Breast epithelium (tissue), 4 donors: ENCODE results near the gene RBBP6. TPM values are rescaled to one million over a fixed set of nuclear protein-coding genes. Genes with fewer than 3 reads are reported as not detected.
"Not testable (repeated sequence)": the region's sequence is repeated elsewhere in the genome, so short reads cannot be mapped to it uniquely, and the experiment has no call there.

Experiments
- DNase-seq, 2 donors: peaks; one replicate each; pipeline ENCODE4 v3.0.0-alpha.2; 2019; ENCODE audit warnings: low spot score in 2 of 2
- H3K27ac ChIP-seq, 2 donors: fragments of 200-600 bp; sonication (generic) in 1 of 2; one replicate each; pipeline ENCODE4 v1.5.1; 2016 to 2019; ENCODE audit warnings: mild to moderate bottlenecking in 1 of 2
- H3K27me3 ChIP-seq, 2 donors: fragments of 200-600 bp; sonication (generic) in 1 of 2; one replicate each; pipeline versions ENCODE4 v1.5.1 to v1.6.0; 2017 to 2019; ENCODE audit warnings: control low read depth in 1 of 2, mild to moderate bottlenecking in 1 of 2
- H3K36me3 ChIP-seq: fragments of 200-600 bp; one replicate; pipeline ENCODE4 v1.5.1; 2019
- H3K4me1 ChIP-seq, 2 donors: fragments of 200-600 bp; sonication (generic); one replicate each; pipeline ENCODE4 v1.5.1; 2016 to 2019; ENCODE audit warnings: control low read depth in 1 of 2
- H3K4me3 ChIP-seq, 3 donors: fragments of 200-600 bp; sonication (generic); 1 replicate in 2 of 3; 2 replicates in 1 of 3; pipeline ENCODE4 v1.5.1; 2016 to 2019; ENCODE audit warnings: mild to moderate bottlenecking in 3 of 3, moderate library complexity in 2 of 3
- H3K9me3 ChIP-seq, 2 donors: fragments of 200-600 bp; sonication (generic) in 1 of 2; one replicate each; pipeline ENCODE4 v1.5.1; 2016 to 2019; ENCODE audit warnings: control low read depth in 1 of 2
- CTCF ChIP-seq, 3 donors: fragments of 450-650 bp; IDR thresholded peaks; one replicate each; pipeline ENCODE4 v1.5.1; 2016 to 2017; ENCODE audit warnings: antibody characterized with exemption in 3 of 3, mild to moderate bottlenecking in 3 of 3, moderate library complexity in 3 of 3
- POLR2A ChIP-seq: fragments of 450-650 bp; IDR thresholded peaks from one replicate; pipeline ENCODE4 v1.6.1; 2016; ENCODE audit warnings: antibody characterized with exemption, mild to moderate bottlenecking, moderate library complexity
- POLR2AphosphoS5 ChIP-seq, 3 donors: sonication (generic); formaldehyde crosslinking; IDR thresholded peaks; one replicate each; pipeline ENCODE4 v1.6.1; 2017; ENCODE audit warnings: antibody characterized with exemption in 3 of 3
- intact Hi-C: fragments of 100-400 bp; cut with DNase I; formaldehyde crosslinking; loops from one replicate; pipeline ENCODE4 v1.15.1; 2023; ENCODE audit warnings: low total_unique reads
- total RNA-seq, 3 donors: library from RNA; depleted of rRNA; stranded (reverse); fragments of >200 nt; gene quantifications; one replicate each; pipeline ENCODE4 v1.1.0, GENCODE V29; 2016

RBBP6 gene
- total RNA-seq, 3 donors from 2014 or later, result 54.7 to 90.7 (median 67.8) TPM

DNA sequence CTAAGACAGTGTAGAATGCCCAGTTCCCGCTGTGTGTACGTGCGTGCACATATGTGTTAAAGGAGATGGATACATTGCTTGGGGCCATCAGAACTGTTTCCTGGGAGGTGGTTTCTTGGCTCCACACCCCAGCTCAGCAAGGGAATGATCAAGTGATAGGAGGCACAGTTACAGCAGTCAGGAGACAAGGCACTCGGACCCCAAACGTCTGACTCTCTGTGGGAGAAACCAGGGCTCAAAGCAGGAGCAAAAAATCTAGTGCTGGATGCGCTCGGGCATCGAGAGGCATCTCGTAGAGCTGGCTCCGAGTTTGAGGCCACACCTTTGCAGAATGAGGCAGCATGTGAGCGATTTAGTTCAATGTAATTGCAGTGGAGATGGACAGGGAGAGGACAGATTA lies 71.9 kb downstream of the RBBP6 start:
- no peak for TF ChIP-seq POLR2A
- TF ChIP-seq POLR2AphosphoS5 (IDR thresholded peaks at IDR 0.05), result no peak
- no peak for TF ChIP-seq CTCF (IDR thresholded peaks at IDR 0.05)
- Histone ChIP-seq H3K4me3 (no peak overlapping the region), H3K36me3 (no peaks in the 10 kb centered on the region), H3K27ac (no peak overlapping the region), H3K27me3 (peaks cover 0 to 6% of the 10 kb centered on the region in 2 donors), H3K4me1 (no peaks in the 10 kb centered on the region), H3K9me3 (no peaks in the 10 kb centered on the region)
- intact Hi-C loops, result no loop called here
- DNase-seq, result no peak

- peaks cover 0 to 6% of the 10 kb centered on the region in 2 donors for H3K27me3 ChIP-seq
- H3K36me3 ChIP-seq, result no peaks in the 10 kb centered on the region
- DNase-seq, result no peak
- H3K9me3 ChIP-seq, result no peaks in the 10 kb centered on the region
- intact Hi-C loops, result no loop called here
- TF ChIP-seq CTCF (IDR thresholded peaks at IDR 0.05) (no peak), POLR2A (no peak), POLR2AphosphoS5 (IDR thresholded peaks at IDR 0.05) (no peak)
- H3K4me1 ChIP-seq, result no peaks in the 10 kb centered on the region
- H3K27ac ChIP-seq, result no peak overlapping the region
- H3K4me3 ChIP-seq, result no peak overlapping the region
Observed at GRCh38 chr16:24612656-24613055, 73.3 kb downstream of the RBBP6 start.

- DNase-seq, intact Hi-C loops, H3K4me1 ChIP-seq, H3K4me3 ChIP-seq, H3K9me3 ChIP-seq, H3K27ac ChIP-seq, H3K27me3 ChIP-seq, H3K36me3 ChIP-seq: not testable (repeated sequence)
Observed at GRCh38 chr16:24613267-24613666, 73.9 kb downstream of the RBBP6 start.

- Histone ChIP-seq H3K4me3 (no peak overlapping the region), H3K9me3 (no peaks in the 10 kb centered on the region), H3K27ac (no peak overlapping the region), H3K36me3 (no peaks in the 10 kb centered on the region), H3K27me3 (no peaks in the 10 kb centered on the region), H3K4me1 (no peaks in the 10 kb centered on the region)
- intact Hi-C loops, result no loop called here
- TF ChIP-seq POLR2A, result no peak
- no peak for TF ChIP-seq CTCF (IDR thresholded peaks at IDR 0.05)
- no peak for TF ChIP-seq POLR2AphosphoS5 (IDR thresholded peaks at IDR 0.05)
- DNase-seq, result no peak
Observed at GRCh38 chr16:24617502-24617901, 78.1 kb downstream of the RBBP6 start.

Other genes starting within 250 kb of the RBBP6 start
- 10 to 100 TPM; 49.3 to 84.9 (median 59.6) TPM for gene TNRC6A, start 190.1 kb downstream of the RBBP6 start, total RNA-seq